HepG2 (cell line): ENCODE measurements around the gene SMURF1. TPM values are rescaled to one million over a fixed set of nuclear protein-coding genes. Genes with fewer than 3 reads are reported as not detected.

ENCODE experiments used
- ATAC-seq: fragments of 200-7000 bp; cut with Tn5 transposase; 3 replicates; pipeline ENCODE4 v1.9.1; 2020; ENCODE audit warnings: mild to moderate bottlenecking, moderate library complexity
- BruUV-seq: library from RNA; stranded (reverse); fragments of 400-500 nt; replicated peaks from 2 replicates; lab custom pipeline; 2021; lab: Mats Ljungman, UMichigan
- CTCF ChIA-PET: fragments of 300-600 bp; formaldehyde crosslinking; extraction: SDS; loops from one replicate; lab custom pipeline; 2021; ENCODE audit warnings: low total read pairs, inconsistent platforms, low intra/inter-chr PET ratio; lab: Yijun Ruan, JAX
- POLR2A ChIA-PET: fragments of 350-600 bp; sonication (Branson Sonifier 250); formaldehyde crosslinking; loops from one replicate; lab custom pipeline; 2020; ENCODE audit warnings: antibody characterized with exemption, inconsistent platforms; lab: Yijun Ruan, JAX
- DNase-seq: peaks from one replicate; pipeline ENCODE4 v3.0.0-alpha.2; 2015; ENCODE audit warnings: low spot score
- FAIRE-seq: peaks from 3 replicates; lab custom pipeline; 2011; peaks lifted over from hg19 to GRCh38; lab: Jason Lieb, UNC
- H2AFZ ChIP-seq: one replicate; pipeline ENCODE4 v1.6.1; 2011; ENCODE audit warnings: low read length, inconsistent platforms
- H3K27ac ChIP-seq: fragments of 300-600 bp; 3 replicates; pipeline ENCODE4 v1.8.0; 2011; ENCODE audit warnings: mixed run types, mild to moderate bottlenecking, mixed read lengths, low read length, inconsistent platforms; ENCODE audit not compliant: insufficient read depth; ENCODE audit errors: extremely low read length
- H3K27me3 ChIP-seq, 2 experiments: fragments of 200-600 bp in 1 of 2; 2 replicates in 1 of 2; 3 replicates in 1 of 2; pipeline versions ENCODE4 v1.6.0 to v1.8.0; 2011; ENCODE audit warnings: low read length in 2 of 2, mild to moderate bottlenecking in 2 of 2, moderate library complexity in 2 of 2, inconsistent platforms in 1 of 2; ENCODE audit not compliant: insufficient read depth in 2 of 2, control insufficient read depth in 1 of 2
- H3K36me3 ChIP-seq, 2 experiments: fragments of 200-600 bp in 1 of 2; replicated peaks in 1 of 2; 2 replicates in 1 of 2; 3 replicates in 1 of 2; pipeline versions ENCODE4 v1.5.1 to v1.8.0; 2011; ENCODE audit warnings: low read length in 2 of 2, inconsistent platforms in 1 of 2; ENCODE audit not compliant: insufficient read depth in 2 of 2, control insufficient read depth in 1 of 2
- H3K4me1 ChIP-seq: 2 replicates; pipeline ENCODE4 v1.5.1; 2012; ENCODE audit warnings: low read length, inconsistent platforms; ENCODE audit not compliant: insufficient read depth
- H3K4me2 ChIP-seq: 2 replicates; pipeline ENCODE4 v1.6.0; 2011; ENCODE audit warnings: low read depth, low read length, inconsistent platforms
- H3K4me3 ChIP-seq, 3 experiments: fragments of 200-600 bp in 1 of 3; sonication (generic), shearing (Covaris generic) in 1 of 3; replicated peaks in 1 of 3; 2 replicates each; pipeline ENCODE4 v1.5.1; 2011 to 2016; ENCODE audit warnings: low read length in 3 of 3, inconsistent platforms in 2 of 3, low read depth in 2 of 3, mild to moderate bottlenecking in 2 of 3, control low read depth in 1 of 3, mixed read lengths in 1 of 3; ENCODE audit not compliant: insufficient read depth in 1 of 3
- H3K79me2 ChIP-seq: one replicate; pipeline ENCODE4 v1.6.1; 2011; ENCODE audit warnings: low read length, inconsistent platforms; ENCODE audit not compliant: insufficient read depth
- H3K9ac ChIP-seq: 2 replicates; pipeline ENCODE4 v1.6.0; 2011; ENCODE audit warnings: mild to moderate bottlenecking, low read depth, low read length, inconsistent platforms; ENCODE audit not compliant: insufficient read depth
- H3K9me3 ChIP-seq: 2 replicates; pipeline ENCODE4 v1.5.1; 2012; ENCODE audit warnings: mild to moderate bottlenecking, low read length
- H4K20me1 ChIP-seq: 2 replicates; pipeline ENCODE4 v1.6.0; 2011; ENCODE audit warnings: inconsistent platforms, mild to moderate bottlenecking, low read length, moderate library complexity; ENCODE audit not compliant: insufficient read depth
- CC2D1A ChIP-seq: sonication (generic); formaldehyde crosslinking; IDR thresholded peaks from 2 replicates; pipeline ENCODE4 v1.8.1; 2023; ENCODE audit warnings: mild to moderate bottlenecking, missing genetic modification reagents
- FOXO4 ChIP-seq: sonication (generic); formaldehyde crosslinking; conservative IDR thresholded peaks from 2 replicates; pipeline ENCODE4 v1.8.1; 2023; ENCODE audit warnings: missing genetic modification reagents
- HMG20A ChIP-seq: IDR thresholded peaks from 2 replicates; pipeline ENCODE4 v1.6.1; 2016; ENCODE audit warnings: borderline replicate concordance
- LRRFIP1 ChIP-seq: sonication (generic); formaldehyde crosslinking; conservative IDR thresholded peaks from 2 replicates; pipeline ENCODE4 v1.4.0; 2020; ENCODE audit warnings: missing genetic modification reagents
- NAIF1 ChIP-seq: sonication (generic); formaldehyde crosslinking; IDR thresholded peaks from 2 replicates; pipeline ENCODE4 v1.5.0; 2020; ENCODE audit warnings: mild to moderate bottlenecking, missing genetic modification reagents, borderline replicate concordance
- TFAP4 ChIP-seq: sonication (generic); IDR thresholded peaks from 2 replicates; pipeline ENCODE4 v1.6.1; 2016; ENCODE audit warnings: low read depth, borderline replicate concordance
- ZFP90 ChIP-seq: sonication (generic); formaldehyde crosslinking; IDR thresholded peaks from 2 replicates; pipeline ENCODE4 v1.8.0; 2022; ENCODE audit warnings: missing genetic modification reagents, mild to moderate bottlenecking, inconsistent platforms, borderline replicate concordance
- ZNF614 ChIP-seq: IDR thresholded peaks from 2 replicates; pipeline ENCODE4 v1.6.1; 2018; ENCODE audit warnings: missing biosample characterization, missing genetic modification reagents, inconsistent platforms, borderline replicate concordance
- ZNF687 ChIP-seq: sonication (generic); formaldehyde crosslinking; IDR thresholded peaks from 2 replicates; pipeline ENCODE4 v1.5.1; 2020; ENCODE audit warnings: mild to moderate bottlenecking, missing genetic modification reagents, moderate library complexity
- ZUFSP ChIP-seq: sonication (generic); formaldehyde crosslinking; IDR thresholded peaks from 2 replicates; pipeline ENCODE4 v1.9.0; 2021; ENCODE audit warnings: missing genetic modification reagents, mild to moderate bottlenecking, borderline replicate concordance
- WGBS: methylation state at CpG from one replicate; pipeline ENCODE4 v1.1.6; 2017; ENCODE audit warnings: low lambda C conversion rate; 5-methylcytosine and 5-hydroxymethylcytosine counted together
- in situ Hi-C: cut with HindIII; loops from 2 replicates; pipeline ENCODE4 v1.10.0; 2017; ENCODE audit warnings: low pct_unique_long_range_greater_than_20kb; ENCODE audit not compliant: extremely low pct_ligation_motif_present
- intact Hi-C: fragments of 100-400 bp; cut with micrococcal nuclease; formaldehyde crosslinking; loops from one replicate; pipeline ENCODE4 v1.10.0; 2022; ENCODE audit not compliant: unreplicated experiment
- polyA plus RNA-seq, 8 experiments: library from polyadenylated mRNA; depleted of rRNA in 3 of 8; stranded (reverse) in 7 of 8; unstranded in 1 of 8; fragments of >200 nt; fragmentation: Illumina TruSeq in 4 of 8; extraction: Trizol in 4 of 8; gene quantifications; 2 replicates each; pipeline versions ENCODE4 v1.2.1 to v1.2.3, GENCODE V29; 2011 to 2016; ENCODE audit warnings: low read depth in 4 of 8, missing spikeins in 1 of 8, mixed read lengths in 1 of 8; ENCODE audit not compliant: insufficient read depth in 1 of 8
- total RNA-seq, 5 experiments: library from RNA; depleted of rRNA; stranded (reverse); fragments of >200 nt; fragmentation: Illumina TruSeq; extraction: Trizol; gene quantifications; 2 replicates each; pipeline ENCODE4 v1.2.3, GENCODE V29; 2016; ENCODE audit warnings: low read depth in 1 of 5

The SMURF1 gene
- total and polyA plus RNA-seq, 2 of the 13 experiments (the other 11 are each of a cell fraction or from before 2014, with no cell fraction given): 8.3 to 11.1 TPM

- no peak for TF ChIP-seq LRRFIP1 (CRISPR knock-in tag)
- no peak for TF ChIP-seq ZNF614 (CRISPR knock-in tag)
- no peak for TF ChIP-seq TFAP4
- no peak for TF ChIP-seq ZNF687 (CRISPR knock-in tag)
Measured at GRCh38 chr7:99118077-99118476, 25.8 kb downstream of the SMURF1 start (continued).

- no peak overlapping the region for H3K27ac ChIP-seq
- WGBS: 96% methylated on average over 1 of the region's 1 CpG
- peaks cover 71% of the 10 kb centered on the region for H3K79me2 ChIP-seq
- H2AFZ ChIP-seq: no peak overlapping the region
- ATAC-seq: no peak
- no peaks in the 10 kb centered on the region; a peak in 1 of 5 replicates for H3K36me3 ChIP-seq
- POLR2A ChIA-PET: interaction anchor here (0.9 kb wide), 1 partner anchor 18 kb away, joined by 3 read pairs; no protein-coding TSS in a partner anchor
- no peak overlapping the region for H3K4me2 ChIP-seq
- in situ Hi-C loops (no loop called here), intact Hi-C loops (no loop called here)
- no peak for DNase-seq
- no peaks in the 10 kb centered on the region for H3K9me3 ChIP-seq
- no peaks in the 10 kb centered on the region for H4K20me1 ChIP-seq
- H3K4me3 ChIP-seq: no peak overlapping the region
- CTCF ChIA-PET: no interaction called here
- H3K4me1 ChIP-seq: peaks cover 21% of the 10 kb centered on the region
- no peaks in the 10 kb centered on the region for H3K27me3 ChIP-seq
- FAIRE-seq: no peak
- no TSS peak for BruUV-seq
- H3K9ac ChIP-seq: no peak overlapping the region
- no peak for TF ChIP-seq ZUFSP
- no peak for TF ChIP-seq CC2D1A (CRISPR knock-in tag)
- no peak for TF ChIP-seq HMG20A (CRISPR knock-in tag)
- TF ChIP-seq NAIF1: no peak
- no peak for TF ChIP-seq ZFP90 (CRISPR knock-in tag)
- no peak for TF ChIP-seq FOXO4 (CRISPR knock-in tag)
Measured at GRCh38 chr7:99116144-99116543, 27.8 kb downstream of the SMURF1 start.
